ENCODE measurements around the gene PPCS.
"Not testable (repeated sequence)": the region's sequence is repeated elsewhere in the genome, so short reads cannot be mapped to it uniquely, and the experiment has no call there.

The PPCS gene

GRCh38 chr1:42479621-42480020, 23.3 kb downstream of the PPCS start:
- no peak overlapping the region for H3K4me3 ChIP-seq (ENCODE audit: low read length)
- TF ChIP-seq, protein P1, sequence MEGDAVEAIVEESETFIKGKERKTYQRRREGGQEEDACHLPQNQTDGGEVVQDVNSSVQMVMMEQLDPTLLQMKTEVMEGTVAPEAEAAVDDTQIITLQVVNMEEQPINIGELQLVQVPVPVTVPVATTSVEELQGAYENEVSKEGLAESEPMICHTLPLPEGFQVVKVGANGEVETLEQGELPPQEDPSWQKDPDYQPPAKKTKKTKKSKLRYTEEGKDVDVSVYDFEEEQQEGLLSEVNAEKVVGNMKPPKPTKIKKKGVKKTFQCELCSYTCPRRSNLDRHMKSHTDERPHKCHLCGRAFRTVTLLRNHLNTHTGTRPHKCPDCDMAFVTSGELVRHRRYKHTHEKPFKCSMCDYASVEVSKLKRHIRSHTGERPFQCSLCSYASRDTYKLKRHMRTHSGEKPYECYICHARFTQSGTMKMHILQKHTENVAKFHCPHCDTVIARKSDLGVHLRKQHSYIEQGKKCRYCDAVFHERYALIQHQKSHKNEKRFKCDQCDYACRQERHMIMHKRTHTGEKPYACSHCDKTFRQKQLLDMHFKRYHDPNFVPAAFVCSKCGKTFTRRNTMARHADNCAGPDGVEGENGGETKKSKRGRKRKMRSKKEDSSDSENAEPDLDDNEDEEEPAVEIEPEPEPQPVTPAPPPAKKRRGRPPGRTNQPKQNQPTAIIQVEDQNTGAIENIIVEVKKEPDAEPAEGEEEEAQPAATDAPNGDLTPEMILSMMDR (IDR thresholded peaks at IDR 0.05; ENCODE audit: insufficient read depth, low read depth, low read length, missing control alignments) = peak; percentile 28
- peak; percentile 49 for DNase-seq (ENCODE audit: low read depth)

GRCh38 chr1:42480921-42481320, 24.6 kb downstream of the PPCS start:
- TF ChIP-seq, protein P1 (IDR thresholded peaks at IDR 0.05; ENCODE audit: insufficient read depth, low read depth, low read length, missing control alignments) = no peak
- DNase-seq (ENCODE audit: low read depth) = peak; percentile 30
- no peak overlapping the region for H3K4me3 ChIP-seq (ENCODE audit: low read length)

- TF ChIP-seq, protein P1 (IDR thresholded peaks at IDR 0.05; ENCODE audit: insufficient read depth, low read depth, low read length, missing control alignments) = no peak
- no peak overlapping the region for H3K4me3 ChIP-seq (ENCODE audit: low read length)
- no peak for DNase-seq (ENCODE audit: low read depth)
Measured at GRCh38 chr1:42482635-42483153, 26.4 kb downstream of the PPCS start.

- no peak overlapping the region for H3K4me3 ChIP-seq (ENCODE audit: low read length)
- peak; percentile 95 for DNase-seq (ENCODE audit: low read depth)
- TF ChIP-seq, protein P1 (IDR thresholded peaks at IDR 0.05; ENCODE audit: insufficient read depth, low read depth, low read length, missing control alignments) = no peak
Measured at GRCh38 chr1:42484382-42484781, 28.0 kb downstream of the PPCS start.

DNA sequence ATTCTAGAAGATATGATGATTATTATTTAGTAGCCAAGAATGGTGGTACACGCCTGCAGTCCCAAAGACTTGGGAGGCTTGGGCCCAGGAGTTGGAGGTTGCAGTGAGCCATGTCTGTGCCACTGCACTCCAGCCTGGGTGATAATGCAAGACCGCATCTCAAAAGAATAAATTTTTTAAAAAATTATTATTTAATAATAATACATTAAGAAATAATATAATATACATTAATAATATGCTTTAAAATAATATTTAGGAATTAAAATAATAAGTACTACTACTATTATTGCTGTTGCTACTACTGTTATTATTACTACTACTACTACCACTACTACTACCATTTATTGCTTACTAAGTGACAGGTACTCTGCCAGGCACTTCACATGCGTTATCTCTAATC, 33.9 kb downstream of the PPCS start:
- no peak overlapping the region for H3K4me3 ChIP-seq (ENCODE audit: low read length)
- TF ChIP-seq, protein P1 (IDR thresholded peaks at IDR 0.05; ENCODE audit: insufficient read depth, low read depth, low read length, missing control alignments) = no peak
- no peak for DNase-seq (ENCODE audit: low read depth)

- not testable (repeated sequence) for H3K4me3 ChIP-seq (ENCODE audit: low read length); DNase-seq (ENCODE audit: low read depth)
Measured at GRCh38 chr1:42502031-42502430, 45.7 kb downstream of the PPCS start.

DNA sequence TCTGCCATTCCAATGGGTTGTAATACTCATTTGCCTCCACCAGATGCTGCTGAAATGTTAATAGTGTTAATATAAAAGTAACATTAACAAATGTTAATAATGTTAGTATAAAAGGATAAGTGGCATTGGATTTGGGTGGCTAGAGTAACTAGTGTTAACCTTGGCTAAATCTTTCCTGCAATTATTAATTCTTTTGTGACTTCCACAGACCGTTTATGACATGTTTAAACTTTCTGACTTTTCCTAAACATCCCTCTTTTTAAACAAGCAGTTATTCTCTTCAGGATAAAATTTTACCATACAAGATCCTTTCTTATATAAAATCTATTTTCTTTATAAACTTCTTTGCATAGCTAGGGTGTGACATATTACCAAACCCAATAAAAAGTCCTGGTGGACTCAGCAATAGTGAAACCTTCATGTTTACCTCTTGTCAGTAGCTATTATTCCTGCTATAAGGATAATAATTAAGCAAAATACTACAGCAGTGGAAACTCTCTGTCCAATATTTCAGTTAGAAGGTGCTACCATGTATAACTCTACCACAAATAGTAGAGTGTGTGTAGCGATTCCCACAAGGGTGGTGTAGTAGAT, 48.3 kb downstream of the PPCS start:
- TF ChIP-seq, protein P1 (IDR thresholded peaks at IDR 0.05; ENCODE audit: insufficient read depth, low read depth, low read length, missing control alignments) = no peak
- H3K4me3 ChIP-seq (ENCODE audit: low read length) = no peak overlapping the region

More for the DNA sequence above, 48.3 kb downstream of the PPCS start:
- DNase-seq (ENCODE audit: low read depth) = no peak

Data from epithelial cell of esophagus (primary cell).